K562 (cell line): Measurements from ENCODE around the gene KRTAP9-7. TPM values are rescaled to one million over a fixed set of nuclear protein-coding genes. Genes with fewer than 3 reads are reported as not detected.

ENCODE experiments used
- ATAC-seq: fragments of 200-7000 bp; cut with Tn5 transposase; 3 replicates; pipeline ENCODE4 v1.9.1; 2020; ENCODE audit warnings: moderate library complexity
- BruUV-seq: library from RNA; stranded (reverse); fragments of 400-500 nt; replicated peaks from 2 replicates; lab custom pipeline; 2021; lab: Mats Ljungman, UMichigan
- CTCF ChIA-PET: fragments of 300-600 bp; formaldehyde crosslinking; extraction: SDS; loops from one replicate; lab custom pipeline; 2021; ENCODE audit warnings: low intra/inter-chr PET ratio; lab: Yijun Ruan, JAX
- POLR2A ChIA-PET: fragments of 300-600, 350-650 bp; sonication (Branson Sonifier 250); formaldehyde crosslinking; extraction: SDS; loops from one replicate; lab custom pipeline; 2021; ENCODE audit warnings: antibody characterized with exemption, inconsistent platforms; lab: Yijun Ruan, JAX
- DNase-seq, 4 experiments: peaks; one replicate each; pipeline versions ENCODE4 v3.0.0 to v3.0.0-alpha.2; 2011 to 2018; ENCODE audit warnings: low spot score in 3 of 4, mixed read lengths in 3 of 4; ENCODE audit errors: extremely low read depth in 1 of 4
- FAIRE-seq: peaks from 2 replicates; lab custom pipeline; 2011; peaks lifted over from hg19 to GRCh38; lab: Jason Lieb, UNC
- H2AFZ ChIP-seq: 2 replicates; pipeline ENCODE4 v1.6.0; 2011; ENCODE audit warnings: low read depth, low read length, control low read depth, inconsistent platforms
- H3K27ac ChIP-seq: fragments of 200-600 bp; 3 replicates; pipeline ENCODE4 v1.8.0; 2011; ENCODE audit warnings: low read depth, mild to moderate bottlenecking, control low read depth, inconsistent platforms, low read length, moderate library complexity, mixed read lengths; ENCODE audit errors: extremely low read depth
- H3K27me3 ChIP-seq, 2 experiments: fragments of 300-600 bp in 1 of 2; 2 replicates in 1 of 2; 3 replicates in 1 of 2; pipeline versions ENCODE4 v1.6.0 to v1.8.0; 2011; ENCODE audit warnings: inconsistent platforms in 2 of 2, low read length in 2 of 2, mild to moderate bottlenecking in 1 of 2, mixed read lengths in 1 of 2, moderate library complexity in 1 of 2; ENCODE audit not compliant: control insufficient read depth in 2 of 2, insufficient read depth in 2 of 2
- H3K36me3 ChIP-seq: fragments of 300-600 bp; 3 replicates; pipeline ENCODE4 v1.8.0; 2011; ENCODE audit warnings: mild to moderate bottlenecking, low read length, inconsistent platforms; ENCODE audit not compliant: control insufficient read depth, insufficient read depth
- H3K4me1 ChIP-seq, 2 experiments: fragments of 200-600 bp in 1 of 2; replicated peaks in 1 of 2; 2 replicates in 1 of 2; 3 replicates in 1 of 2; pipeline versions ENCODE4 v1.5.1 to v1.8.0; 2011; ENCODE audit warnings: inconsistent platforms in 2 of 2, low read length in 2 of 2, mild to moderate bottlenecking in 1 of 2, mixed read lengths in 1 of 2, moderate library complexity in 1 of 2; ENCODE audit not compliant: control insufficient read depth in 2 of 2, insufficient read depth in 2 of 2
- H3K4me2 ChIP-seq: 2 replicates; pipeline ENCODE4 v1.6.1; 2011; ENCODE audit warnings: low read length, control low read depth, inconsistent platforms, mixed read lengths; ENCODE audit not compliant: insufficient read depth
- H3K4me3 ChIP-seq: fragments of 200-600 bp; sonication (generic), shearing (Covaris generic); 2 replicates; pipeline ENCODE4 v1.5.1; 2016; ENCODE audit warnings: control low read depth, inconsistent platforms
- H3K79me2 ChIP-seq: fragments of 200-600 bp; 3 replicates; pipeline ENCODE4 v1.8.0; 2011; ENCODE audit warnings: low read length, inconsistent platforms; ENCODE audit not compliant: control insufficient read depth, insufficient read depth
- H3K9ac ChIP-seq, 2 experiments: 2 replicates each; pipeline versions ENCODE4 v1.6.0 to v1.6.1; 2011; ENCODE audit warnings: low read depth in 2 of 2, low read length in 2 of 2, control low read depth in 1 of 2, inconsistent platforms in 1 of 2, mild to moderate bottlenecking in 1 of 2, mixed read lengths in 1 of 2; ENCODE audit not compliant: insufficient read depth in 1 of 2
- H3K9me1 ChIP-seq: one replicate; pipeline ENCODE4 v1.6.0; 2011; ENCODE audit warnings: inconsistent platforms, mild to moderate bottlenecking, low read length, moderate library complexity; ENCODE audit not compliant: control insufficient read depth, insufficient read depth
- H3K9me3 ChIP-seq: replicated peaks from 2 replicates; pipeline ENCODE4 v1.5.1; 2011; ENCODE audit warnings: low read depth, low read length, inconsistent platforms; ENCODE audit not compliant: control insufficient read depth, insufficient read depth
- H4K20me1 ChIP-seq: replicated peaks from 2 replicates; pipeline ENCODE4 v1.6.1; 2011; ENCODE audit warnings: low read length, inconsistent platforms, mixed read lengths; ENCODE audit not compliant: control insufficient read depth, insufficient read depth
- BDP1 ChIP-seq: IDR thresholded peaks from 3 replicates; pipeline ENCODE4 v1.6.1; 2011; ENCODE audit not compliant: insufficient read length, insufficient read depth
- CBFA2T3 ChIP-seq: fragments of 450-650 bp; IDR thresholded peaks from 2 replicates; pipeline ENCODE4 v1.6.1; 2017
- CEBPG ChIP-seq, 3 experiments: fragments of 200-800 bp in 1 of 3; sonication (Bioruptor generic) in 1 of 3; sonication (generic) in 1 of 3; formaldehyde crosslinking in 1 of 3; IDR thresholded peaks in 2 of 3; conservative IDR thresholded peaks in 1 of 3; 2 replicates each; pipeline versions ENCODE4 v1.6.1 to v1.8.0; 2016 to 2022; ENCODE audit warnings: missing compliant biosample characterization in 2 of 3, missing genetic modification characterization in 2 of 3, mild to moderate bottlenecking in 1 of 3, missing genetic modification reagents in 1 of 3
- CREB1 ChIP-seq, 2 experiments: sonication (generic) in 1 of 2; formaldehyde crosslinking in 1 of 2; IDR thresholded peaks; 2 replicates each; pipeline versions ENCODE4 v1.6.1 to v1.8.0; 2012 to 2022; ENCODE audit warnings: inconsistent platforms in 1 of 2, mild to moderate bottlenecking in 1 of 2, missing genetic modification reagents in 1 of 2, moderate library complexity in 1 of 2
- CXXC5 ChIP-seq: fragments of 250-450 bp; sonication (Bioruptor Pico); IDR thresholded peaks from 2 replicates; pipeline ENCODE4 v1.8.0; 2022; ENCODE audit warnings: inconsistent platforms, mild to moderate bottlenecking, moderate library complexity
- HDGF ChIP-seq: fragments of 450-650 bp; IDR thresholded peaks from 2 replicates; pipeline ENCODE4 v1.6.1; 2016
- HNRNPH1 ChIP-seq: fragments of 200-400 bp; formaldehyde crosslinking; optimal IDR thresholded peaks from 2 replicates; pipeline ENCODE3; 2017; ENCODE audit warnings: low read depth, mild to moderate bottlenecking, low read length, moderate library complexity
- NR2C1 ChIP-seq, 2 experiments: fragments of 450-650 bp; IDR thresholded peaks; 2 replicates each; pipeline ENCODE4 v1.6.1; 2017; ENCODE audit warnings: mild to moderate bottlenecking in 2 of 2, antibody characterized with exemption in 1 of 2, inconsistent platforms in 1 of 2, missing compliant biosample characterization in 1 of 2, missing genetic modification characterization in 1 of 2
- POLR2G ChIP-seq: fragments of 200-400 bp; formaldehyde crosslinking; IDR thresholded peaks from 2 replicates; pipeline ENCODE4 v1.6.1; 2017; ENCODE audit warnings: low read depth, mild to moderate bottlenecking, antibody characterized with exemption, low read length, moderate library complexity
- RAD21 ChIP-seq, 2 experiments: fragments of 250-450 bp in 1 of 2; fragments of 450-650 bp in 1 of 2; sonication (Bioruptor Pico) in 1 of 2; formaldehyde crosslinking in 1 of 2; IDR thresholded peaks in 1 of 2; conservative IDR thresholded peaks in 1 of 2; 2 replicates each; pipeline versions ENCODE4 v1.4.0 to v1.8.0; 2020 to 2022; ENCODE audit warnings: mild to moderate bottlenecking in 2 of 2, moderate library complexity in 1 of 2
- RBBP5 ChIP-seq: fragments of 200-600 bp; sonication (generic); IDR thresholded peaks from 2 replicates; pipeline ENCODE4 v1.6.1; 2012; ENCODE audit warnings: borderline replicate concordance, mild to moderate bottlenecking, low read length, control low read depth, inconsistent platforms; ENCODE audit not compliant: insufficient read depth, poor library complexity, severe bottlenecking
- TCF3 ChIP-seq: sonication (generic); formaldehyde crosslinking; IDR thresholded peaks from 2 replicates; pipeline ENCODE4 v1.4.0; 2020; ENCODE audit warnings: mild to moderate bottlenecking, missing genetic modification reagents
- ZNF696 ChIP-seq: fragments of 250-450 bp; sonication (Bioruptor Pico); conservative IDR thresholded peaks from 2 replicates; pipeline ENCODE4 v1.4.0; 2020; ENCODE audit warnings: mild to moderate bottlenecking, moderate library complexity
- WGBS: fragments of 100-300 bp; shearing (Covaris generic); methylation state at CpG from one replicate; pipeline ENCODE4 v1.1.6; 2016; ENCODE audit warnings: low coverage, mixed read lengths; ENCODE audit not compliant: insufficient coverage; ENCODE audit errors: missing lambda C conversion rate; 5-methylcytosine and 5-hydroxymethylcytosine counted together
- in situ Hi-C: fragments of 300-500 bp; cut with MboI; formaldehyde crosslinking; loops from 4 replicates; pipeline ENCODE4 v1.15.0; 2018; ENCODE audit warnings: inconsistent platforms, mixed read lengths
- intact Hi-C: fragments of 100-400 bp; cut with micrococcal nuclease; formaldehyde crosslinking; loops from 2 replicates; pipeline ENCODE4 v1.14.2; 2022
- polyA plus RNA-seq, 8 experiments: library from polyadenylated mRNA; depleted of rRNA in 4 of 8; stranded (reverse) in 5 of 8; unstranded in 3 of 8; fragments of >200 nt; fragmentation: Nextera tagmentation in 2 of 8; fragmentation: Illumina TruSeq in 1 of 8; extraction: Ambion mirVana in 2 of 8; extraction: Trizol in 1 of 8; gene quantifications; 2 replicates each; pipeline versions ENCODE4 v1.2.1 to v1.2.3, GENCODE V29; 2011 to 2014; ENCODE audit warnings: inconsistent platforms in 1 of 8, missing spikeins in 1 of 8
- total RNA-seq, 7 experiments: library from RNA; depleted of rRNA in 6 of 7; stranded (reverse); fragments of >200 nt in 6 of 7; fragmentation: Illumina TruSeq in 2 of 7; extraction: Trizol in 2 of 7; gene quantifications; 2 replicates each; pipeline versions ENCODE4 v1.2.1 to v1.2.3, GENCODE V29; 2011 to 2021; ENCODE audit warnings: low replicate concordance in 1 of 7
- TF ChIP-seq, protein P1 (sequence below): fragments of 250-450 bp; sonication (Bioruptor Pico); IDR thresholded peaks from 2 replicates; pipeline ENCODE4 v1.5.0; 2021
- TF ChIP-seq, protein P2 (sequence below): sonication (generic); formaldehyde crosslinking; IDR thresholded peaks from 2 replicates; pipeline ENCODE4 v1.8.0; 2022; ENCODE audit warnings: missing genetic modification reagents, mild to moderate bottlenecking, borderline replicate concordance

Gene KRTAP9-7
- total and polyA plus RNA-seq, 9 of the 15 experiments (the other 6 are each of a cell fraction or from before 2014, with no cell fraction given): not detected

DNA sequence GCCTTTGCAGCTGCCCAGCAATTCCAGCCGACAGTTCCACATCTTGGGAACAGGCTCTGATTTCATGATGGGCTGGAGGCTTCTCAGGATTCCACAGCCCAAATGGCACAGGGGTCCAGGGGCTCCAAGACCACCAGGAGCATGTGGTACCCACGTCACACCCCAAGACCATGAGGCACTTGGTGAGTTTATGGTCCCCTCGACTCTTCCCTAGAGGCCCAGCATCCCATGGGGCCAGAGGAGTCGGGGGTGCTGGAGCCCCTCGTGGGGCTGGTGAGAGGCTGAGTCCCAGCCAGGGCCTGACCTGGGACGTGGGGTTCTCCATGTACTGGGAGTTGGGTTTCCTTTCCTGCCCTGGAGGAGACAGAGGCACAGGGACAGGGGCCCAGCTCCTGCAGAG is 50.1 kb downstream of the KRTAP9-7 start:
- DNase-seq: no peak
- no peaks in the 10 kb centered on the region for H3K9me1 ChIP-seq
- no peak overlapping the region for H3K27ac ChIP-seq
- H3K9ac ChIP-seq: no peak overlapping the region; a peak in 1 of 4 replicates
- no peaks in the 10 kb centered on the region for H3K79me2 ChIP-seq
- in situ Hi-C loops: no loop called here
- H4K20me1 ChIP-seq: no peaks in the 10 kb centered on the region; the same call in 1 of the 2 replicates
- no peak for ATAC-seq
- POLR2A ChIA-PET: no interaction called here
- no peaks in the 10 kb centered on the region for H3K9me3 ChIP-seq
- TF ChIP-seq CXXC5: no peak
- no peak for TF ChIP-seq TCF3 (CRISPR knock-in tag)
- no peak for TF ChIP-seq POLR2G
- no peak for TF ChIP-seq RAD21 (CRISPR knock-in tag; conservative IDR thresholded peaks at IDR 0.05 in 1 of 2, IDR thresholded peaks at IDR 0.05 in 1 of 2)
- no peak for TF ChIP-seq BDP1
- TF ChIP-seq ZNF696: no peak
- no peak for TF ChIP-seq CEBPG (CRISPR knock-in tag; IDR thresholded peaks at IDR 0.05)
- TF ChIP-seq CEBPG (tag; conservative IDR thresholded peaks at IDR 0.05 in 1 of 2, IDR thresholded peaks at IDR 0.05 in 1 of 2): no peak
- TF ChIP-seq NR2C1 (IDR thresholded peaks at IDR 0.05): no peak
- TF ChIP-seq NR2C1 (tag; IDR thresholded peaks at IDR 0.05): no peak
- no peak for TF ChIP-seq CREB1 (IDR thresholded peaks at IDR 0.05)
- TF ChIP-seq CREB1 (CRISPR knock-in tag; IDR thresholded peaks at IDR 0.05): no peak
- TF ChIP-seq RBBP5: no peak
- TF ChIP-seq, protein P1, sequence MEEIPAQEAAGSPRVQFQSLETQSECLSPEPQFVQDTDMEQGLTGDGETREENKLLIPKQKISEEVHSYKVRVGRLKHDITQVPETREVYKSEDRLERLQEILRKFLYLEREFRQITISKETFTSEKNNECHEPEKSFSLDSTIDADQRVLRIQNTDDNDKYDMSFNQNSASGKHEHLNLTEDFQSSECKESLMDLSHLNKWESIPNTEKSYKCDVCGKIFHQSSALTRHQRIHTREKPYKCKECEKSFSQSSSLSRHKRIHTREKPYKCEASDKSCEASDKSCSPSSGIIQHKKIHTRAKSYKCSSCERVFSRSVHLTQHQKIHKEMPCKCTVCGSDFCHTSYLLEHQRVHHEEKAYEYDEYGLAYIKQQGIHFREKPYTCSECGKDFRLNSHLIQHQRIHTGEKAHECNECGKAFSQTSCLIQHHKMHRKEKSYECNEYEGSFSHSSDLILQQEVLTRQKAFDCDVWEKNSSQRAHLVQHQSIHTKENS (CRISPR knock-in tag): no peak
- no peak for TF ChIP-seq CBFA2T3
- TF ChIP-seq, protein P2, sequence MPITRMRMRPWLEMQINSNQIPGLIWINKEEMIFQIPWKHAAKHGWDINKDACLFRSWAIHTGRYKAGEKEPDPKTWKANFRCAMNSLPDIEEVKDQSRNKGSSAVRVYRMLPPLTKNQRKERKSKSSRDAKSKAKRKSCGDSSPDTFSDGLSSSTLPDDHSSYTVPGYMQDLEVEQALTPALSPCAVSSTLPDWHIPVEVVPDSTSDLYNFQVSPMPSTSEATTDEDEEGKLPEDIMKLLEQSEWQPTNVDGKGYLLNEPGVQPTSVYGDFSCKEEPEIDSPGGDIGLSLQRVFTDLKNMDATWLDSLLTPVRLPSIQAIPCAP: no peak
- no peak for TF ChIP-seq HDGF
- no peak for TF ChIP-seq HNRNPH1
- TF ChIP-seq, all 486 proteins: peak for 0
- Histone ChIP-seq H3K4me3 (no peak overlapping the region), H3K4me2 (no peak overlapping the region), H2AFZ (no peak overlapping the region), H3K4me1 (no peaks in the 10 kb centered on the region), H3K36me3 (no peaks in the 10 kb centered on the region), H3K27me3 (no peaks in the 10 kb centered on the region; a peak in 1 of 5 replicates)
- intact Hi-C loops: loop anchor here (5.0 kb wide), 1 partner anchor 418 kb away; no protein-coding TSS in a partner anchor
- no TSS peak for BruUV-seq
- no peak for FAIRE-seq
- WGBS: 0% methylated on average over 4 of the region's 6 CpGs
- CTCF ChIA-PET: no interaction called here
